ENCODE measurements around the gene NAT16.

The NAT16 gene

GRCh38 chr7:101170617-101171441, 9.3 kb downstream of the NAT16 start:
- no peak for DNase-seq

GRCh38 chr7:101169838-101170551, 10.1 kb downstream of the NAT16 start:
- DNase-seq: no peak

GRCh38 chr7:101169110-101169837, 10.8 kb downstream of the NAT16 start:
- DNase-seq: no peak

GRCh38 chr7:101168412-101169049, 11.6 kb downstream of the NAT16 start:
- DNase-seq: no peak

GRCh38 chr7:101167645-101168411, 12.3 kb downstream of the NAT16 start:
- DNase-seq: no peak

GRCh38 chr7:101166909-101167644, 13.0 kb downstream of the NAT16 start:
- no peak for DNase-seq

- no peak for DNase-seq
These were observed 13.5 kb downstream of the NAT16 start for GRCh38 chr7:101166648-101166908.

- DNase-seq: no peak
These were observed 14.0 kb downstream of the NAT16 start for GRCh38 chr7:101165958-101166647.

- DNase-seq: peak; percentile 77
These were observed 14.8 kb downstream of the NAT16 start, which contains the start of gene VGF for GRCh38 chr7:101165075-101165957. Gene VGF, minus strand, starts transcription at chr7:101165569. Its CDS starts 726 bp downstream, at chr7:101164843.

- no peak for DNase-seq
These were observed 15.8 kb downstream of the NAT16 start for GRCh38 chr7:101164071-101164840.

- no peak for DNase-seq
These were observed 16.6 kb downstream of the NAT16 start for GRCh38 chr7:101163279-101164070.

GRCh38 chr7:101162551-101163278, 17.4 kb downstream of the NAT16 start:
- DNase-seq: no peak

GRCh38 chr7:101161692-101162471, 18.2 kb downstream of the NAT16 start:
- no peak for DNase-seq

GRCh38 chr7:101160910-101161309, 19.2 kb downstream of the NAT16 start:
- no peak for DNase-seq

- DNase-seq: no peak
These were observed 20.1 kb downstream of the NAT16 start for GRCh38 chr7:101159696-101160674.
